Smooth muscle cell (in vitro differentiated cells): ENCODE measurements around the gene TRAK1. TPM values are rescaled to one million over a fixed set of nuclear protein-coding genes. Genes with fewer than 3 reads are reported as not detected.

ENCODE experiments used
- DNase-seq: peaks from one replicate; lab custom pipeline; 2025; ENCODE audit not compliant: unreplicated experiment; lab: John Stamatoyannopoulos, UW
- H2AFZ ChIP-seq: fragments of 200-600 bp; sonication (generic); 2 replicates; pipeline ENCODE4 v1.6.0; 2016; ENCODE audit warnings: antibody characterized with exemption, low read depth, mild to moderate bottlenecking
- H3F3A ChIP-seq: fragments of 200-600 bp; sonication (generic); 2 replicates; pipeline ENCODE4 v1.6.0; 2017; ENCODE audit warnings: antibody characterized with exemption, low read depth
- H3K27ac ChIP-seq: fragments of 200-600 bp; sonication (generic); 2 replicates; pipeline ENCODE4 v1.5.1; 2016; ENCODE audit warnings: low read depth, mild to moderate bottlenecking
- H3K27me3 ChIP-seq: fragments of 200-600 bp; sonication (generic); 2 replicates; pipeline ENCODE4 v1.6.1; 2016; ENCODE audit warnings: low read depth, mild to moderate bottlenecking
- H3K36me3 ChIP-seq: fragments of 200-600 bp; sonication (generic); 2 replicates; pipeline ENCODE4 v1.5.1; 2016; ENCODE audit warnings: low read depth
- H3K4me1 ChIP-seq: fragments of 200-600 bp; sonication (generic); 2 replicates; pipeline ENCODE4 v1.5.1; 2016; ENCODE audit warnings: low read depth
- H3K4me2 ChIP-seq: fragments of 200-600 bp; sonication (generic); 2 replicates; pipeline ENCODE4 v1.6.0; 2016; ENCODE audit warnings: mild to moderate bottlenecking
- H3K4me3 ChIP-seq: fragments of 200-600 bp; sonication (generic); 2 replicates; pipeline ENCODE4 v1.5.1; 2016; ENCODE audit warnings: mild to moderate bottlenecking
- H3K79me2 ChIP-seq: fragments of 200-600 bp; sonication (generic); 2 replicates; pipeline ENCODE4 v1.6.0; 2016; ENCODE audit warnings: low read depth, mild to moderate bottlenecking
- H3K9ac ChIP-seq: fragments of 200-600 bp; sonication (generic); 2 replicates; pipeline ENCODE4 v1.6.0; 2016; ENCODE audit warnings: low read depth
- H3K9me3 ChIP-seq: fragments of 200-600 bp; sonication (generic); replicated peaks from 2 replicates; pipeline ENCODE4 v1.5.1; 2016; ENCODE audit warnings: low read depth
- H4K20me1 ChIP-seq: fragments of 200-600 bp; sonication (generic); 2 replicates; pipeline ENCODE4 v1.6.0; 2016; ENCODE audit warnings: low read depth
- WGBS: methylation state at CpG from one replicate; pipeline ENCODE4 v1.1.7; 2016; ENCODE audit warnings: low lambda C conversion rate; 5-methylcytosine and 5-hydroxymethylcytosine counted together
- polyA plus RNA-seq: library from polyadenylated mRNA; unstranded; fragments of >200 nt; fragmentation: Nextera tagmentation; extraction: Ambion mirVana; gene quantifications from 2 replicates; pipeline ENCODE4 v1.2.1, GENCODE V29; 2016
- total RNA-seq: library from RNA; depleted of rRNA; stranded (reverse); fragments of >200 nt; gene quantifications from 2 replicates; pipeline ENCODE4 v1.2.3, GENCODE V29; 2014
- TF ChIP-seq, protein P1 (sequence below): fragments of 200-600 bp; sonication (generic); IDR thresholded peaks from 2 replicates; pipeline ENCODE4 v1.5.1; 2017; ENCODE audit warnings: borderline replicate concordance, mild to moderate bottlenecking, antibody characterized with exemption; ENCODE audit not compliant: insufficient read depth, poor library complexity, severe bottlenecking

The TRAK1 gene
- total and polyA plus RNA-seq, 2 experiments from 2014 or later = 8.7 to 16.3 TPM

DNA sequence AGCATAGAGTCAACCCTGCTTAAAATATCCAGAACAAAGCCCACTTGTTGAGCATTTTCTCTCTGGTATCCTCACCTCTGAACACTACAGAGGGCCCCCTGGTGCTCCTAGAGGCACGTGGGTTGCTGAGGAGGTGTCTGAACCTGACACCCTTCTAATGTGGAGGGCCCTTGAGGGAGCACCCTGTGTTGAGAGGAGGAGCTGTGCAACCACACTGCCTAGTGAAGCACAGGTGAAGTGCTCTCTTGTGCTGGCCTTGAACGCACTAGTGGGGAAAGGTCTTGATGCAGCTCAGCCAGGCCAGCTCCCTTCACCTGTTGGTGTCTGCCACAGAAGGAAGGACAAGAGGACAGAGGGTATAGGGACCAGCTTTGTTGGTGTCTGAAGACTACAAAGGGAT is 122.9 kb downstream of the TRAK1 start:
- Histone ChIP-seq H3K79me2 (no peaks in the 10 kb centered on the region), H3K4me1 (no peaks in the 10 kb centered on the region), H3F3A (peaks cover 8% of the 10 kb centered on the region), H3K9me3 (no peaks in the 10 kb centered on the region), H4K20me1 (no peaks in the 10 kb centered on the region), H2AFZ (no peak overlapping the region), H3K9ac (no peak overlapping the region), H3K4me3 (no peak overlapping the region), H3K27ac (no peak overlapping the region), H3K4me2 (no peak overlapping the region), H3K27me3 (no peaks in the 10 kb centered on the region), H3K36me3 (peaks cover 3% of the 10 kb centered on the region)
- TF ChIP-seq, protein P1, sequence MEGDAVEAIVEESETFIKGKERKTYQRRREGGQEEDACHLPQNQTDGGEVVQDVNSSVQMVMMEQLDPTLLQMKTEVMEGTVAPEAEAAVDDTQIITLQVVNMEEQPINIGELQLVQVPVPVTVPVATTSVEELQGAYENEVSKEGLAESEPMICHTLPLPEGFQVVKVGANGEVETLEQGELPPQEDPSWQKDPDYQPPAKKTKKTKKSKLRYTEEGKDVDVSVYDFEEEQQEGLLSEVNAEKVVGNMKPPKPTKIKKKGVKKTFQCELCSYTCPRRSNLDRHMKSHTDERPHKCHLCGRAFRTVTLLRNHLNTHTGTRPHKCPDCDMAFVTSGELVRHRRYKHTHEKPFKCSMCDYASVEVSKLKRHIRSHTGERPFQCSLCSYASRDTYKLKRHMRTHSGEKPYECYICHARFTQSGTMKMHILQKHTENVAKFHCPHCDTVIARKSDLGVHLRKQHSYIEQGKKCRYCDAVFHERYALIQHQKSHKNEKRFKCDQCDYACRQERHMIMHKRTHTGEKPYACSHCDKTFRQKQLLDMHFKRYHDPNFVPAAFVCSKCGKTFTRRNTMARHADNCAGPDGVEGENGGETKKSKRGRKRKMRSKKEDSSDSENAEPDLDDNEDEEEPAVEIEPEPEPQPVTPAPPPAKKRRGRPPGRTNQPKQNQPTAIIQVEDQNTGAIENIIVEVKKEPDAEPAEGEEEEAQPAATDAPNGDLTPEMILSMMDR = no peak
- 73% methylated on average over 2 of the region's 2 CpGs for WGBS
- no peak for DNase-seq

DNA sequence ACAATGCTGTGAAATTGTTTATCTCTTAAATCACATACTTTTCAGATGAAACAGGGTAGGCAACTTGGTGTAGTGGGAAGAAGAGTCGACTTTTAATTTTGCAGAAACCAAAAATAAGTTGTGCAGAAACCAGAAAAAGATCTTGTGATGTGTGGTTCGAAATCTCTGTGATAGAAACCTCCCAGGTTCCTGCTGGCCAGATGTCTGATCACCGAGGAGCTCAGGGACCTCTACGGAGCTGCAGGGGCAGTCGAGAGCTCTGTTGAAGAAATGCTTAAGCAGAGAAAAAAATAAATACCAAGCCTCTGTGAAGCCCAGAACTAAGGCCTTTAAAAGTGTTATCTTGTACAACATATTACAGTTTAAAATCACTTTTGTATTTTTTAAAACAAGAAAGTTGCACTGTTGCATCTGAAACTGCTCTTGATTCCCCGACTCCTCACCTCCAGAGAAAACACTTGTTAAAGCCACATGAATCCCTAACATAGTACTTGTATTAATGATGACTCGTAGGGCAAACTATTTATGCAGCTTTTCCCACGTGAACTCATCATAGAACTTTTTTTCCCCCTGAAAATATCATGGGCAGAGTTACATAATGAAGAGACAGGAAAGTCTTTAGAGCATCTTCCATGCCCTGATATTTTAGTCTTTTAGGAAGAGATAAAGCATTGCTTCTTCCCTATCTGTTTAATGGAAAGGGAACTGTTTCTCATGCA is 123.6 kb downstream of the TRAK1 start:
- H3K27me3 ChIP-seq = no peaks in the 10 kb centered on the region
- H3K79me2 ChIP-seq = no peaks in the 10 kb centered on the region
- 42% methylated on average over 8 of the region's 8 CpGs for WGBS
- TF ChIP-seq, protein P1 = no peak
- no peak overlapping the region for H3K4me3 ChIP-seq
- no peak for DNase-seq
- no peak overlapping the region for H3K27ac ChIP-seq
- no peak overlapping the region for H3K4me2 ChIP-seq
- H3K9ac ChIP-seq = no peak overlapping the region
- H3F3A ChIP-seq = peaks cover 8% of the 10 kb centered on the region
- H4K20me1 ChIP-seq = no peaks in the 10 kb centered on the region
- no peaks in the 10 kb centered on the region for H3K36me3 ChIP-seq
- H3K4me1 ChIP-seq = no peaks in the 10 kb centered on the region
- H3K9me3 ChIP-seq = no peaks in the 10 kb centered on the region
- no peak overlapping the region for H2AFZ ChIP-seq

DNA sequence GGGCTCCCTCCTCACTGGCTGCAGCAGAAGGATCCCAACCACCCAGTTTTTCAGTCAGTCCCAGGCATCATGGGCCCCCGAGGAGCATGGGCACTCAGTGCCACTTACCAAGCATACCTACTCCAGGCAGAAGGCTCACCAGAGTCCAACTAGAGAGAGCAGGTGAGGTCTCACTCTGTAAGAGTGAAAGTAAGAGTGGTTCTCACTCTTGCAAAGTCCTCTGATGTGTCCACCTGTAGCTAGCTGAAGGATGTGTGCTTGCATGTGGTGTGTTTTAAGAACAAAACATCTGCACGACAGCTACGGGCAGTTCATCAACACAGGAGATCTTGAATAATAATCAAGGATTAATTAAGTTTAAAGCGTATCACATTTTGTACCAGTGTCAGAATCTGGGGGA is 125.1 kb downstream of the TRAK1 start:
- H3K27ac ChIP-seq = no peak overlapping the region
- DNase-seq = no peak
- H3K79me2 ChIP-seq = no peaks in the 10 kb centered on the region
- peaks cover 8% of the 10 kb centered on the region for H3F3A ChIP-seq
- H3K4me3 ChIP-seq = no peak overlapping the region
- H4K20me1 ChIP-seq = no peaks in the 10 kb centered on the region
- H3K27me3 ChIP-seq = no peaks in the 10 kb centered on the region
- H3K9me3 ChIP-seq = no peaks in the 10 kb centered on the region
- H3K36me3 ChIP-seq = no peaks in the 10 kb centered on the region
- WGBS = 89% methylated on average over 4 of the region's 4 CpGs
- TF ChIP-seq, protein P1 = no peak
- H3K4me2 ChIP-seq = no peak overlapping the region
- no peak overlapping the region for H2AFZ ChIP-seq
- H3K9ac ChIP-seq = no peak overlapping the region
- H3K4me1 ChIP-seq = no peaks in the 10 kb centered on the region

DNA sequence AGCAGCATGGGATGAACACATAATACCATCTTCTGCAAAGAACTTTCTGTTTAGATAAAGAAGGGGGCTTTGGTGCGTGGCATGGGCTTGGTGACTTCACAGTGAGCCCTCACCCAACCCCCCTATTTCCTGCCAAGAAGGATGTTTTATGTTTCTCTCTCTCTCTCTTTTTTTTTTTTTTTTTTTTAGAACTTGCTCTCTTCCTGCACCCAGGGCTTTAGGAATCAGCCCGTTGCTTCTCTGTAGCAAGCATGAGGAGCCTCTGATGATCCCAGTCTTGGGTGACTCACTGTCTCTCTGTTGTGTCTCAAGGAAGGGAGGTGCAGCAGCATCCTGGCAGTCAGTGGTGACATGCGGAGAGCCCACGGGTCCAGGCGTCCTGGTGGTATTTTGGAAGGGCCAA is 125.8 kb downstream of the TRAK1 start:
- Histone ChIP-seq H3K4me1 (no peaks in the 10 kb centered on the region), H4K20me1 (no peaks in the 10 kb centered on the region), H3K27ac (no peak overlapping the region), H3K36me3 (no peaks in the 10 kb centered on the region), H3F3A (peaks cover 8% of the 10 kb centered on the region), H3K4me2 (no peak overlapping the region), H2AFZ (no peak overlapping the region), H3K4me3 (no peak overlapping the region), H3K9me3 (no peaks in the 10 kb centered on the region), H3K79me2 (no peaks in the 10 kb centered on the region), H3K9ac (no peak overlapping the region), H3K27me3 (no peaks in the 10 kb centered on the region)
- no peak for DNase-seq
- 15% methylated on average over 5 of the region's 5 CpGs for WGBS
- TF ChIP-seq, protein P1 = no peak
